HG02981 (cell line): ENCODE data around the gene TFIP11.

ENCODE experiments used
- ATAC-seq: cut with Tn5 transposase; IDR thresholded peaks from one replicate; pipeline ENCODE4 v1.9.1; 2021; ENCODE audit warnings: mild to moderate bottlenecking, moderate library complexity; ENCODE audit not compliant: unreplicated experiment

TFIP11 gene

GRCh38 chr22:26452236-26453016 lies 59.8 kb downstream of the TFIP11 start:
- ATAC-seq, result no peak

DNA sequence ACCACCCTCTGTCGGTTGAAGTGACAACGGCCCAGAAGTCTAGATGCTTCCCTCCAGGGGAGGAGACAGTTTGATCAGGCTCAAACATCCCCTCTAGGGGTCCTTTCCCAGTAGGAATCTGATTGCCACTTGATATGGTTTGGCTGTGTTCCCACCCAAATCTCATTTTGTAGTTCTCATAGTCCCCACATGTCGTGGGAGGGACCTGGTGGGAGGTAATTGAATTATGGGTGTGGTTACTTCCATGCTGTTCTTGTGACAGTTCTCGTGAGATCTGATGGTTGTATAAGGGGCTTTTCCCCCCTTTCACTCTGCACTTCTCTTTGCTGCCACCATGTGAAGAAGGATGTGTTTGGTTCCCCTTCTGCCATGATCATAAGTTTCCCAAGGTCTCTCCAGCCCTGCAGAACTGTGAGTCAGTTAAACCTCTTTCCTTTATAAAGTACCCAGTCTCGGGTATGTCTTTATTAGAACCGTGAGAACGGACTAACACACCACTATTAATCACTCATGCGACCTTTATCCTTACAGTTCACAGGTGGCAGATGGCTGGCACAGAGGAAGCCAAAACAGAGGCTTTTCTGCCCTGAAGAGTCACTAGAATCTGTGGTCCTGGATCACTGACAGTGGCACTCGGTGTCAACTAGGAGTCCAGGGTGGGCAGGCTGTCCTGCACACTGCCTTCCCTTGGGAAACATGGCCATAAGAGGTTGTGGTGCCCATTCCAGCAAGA lies 61.7 kb downstream of the TFIP11 start:
- no peak for ATAC-seq

GRCh38 chr22:26448941-26449340 lies 63.3 kb downstream of the TFIP11 start:
- no peak for ATAC-seq

GRCh38 chr22:26448334-26448733 lies 63.9 kb downstream of the TFIP11 start:
- ATAC-seq, result no peak

DNA sequence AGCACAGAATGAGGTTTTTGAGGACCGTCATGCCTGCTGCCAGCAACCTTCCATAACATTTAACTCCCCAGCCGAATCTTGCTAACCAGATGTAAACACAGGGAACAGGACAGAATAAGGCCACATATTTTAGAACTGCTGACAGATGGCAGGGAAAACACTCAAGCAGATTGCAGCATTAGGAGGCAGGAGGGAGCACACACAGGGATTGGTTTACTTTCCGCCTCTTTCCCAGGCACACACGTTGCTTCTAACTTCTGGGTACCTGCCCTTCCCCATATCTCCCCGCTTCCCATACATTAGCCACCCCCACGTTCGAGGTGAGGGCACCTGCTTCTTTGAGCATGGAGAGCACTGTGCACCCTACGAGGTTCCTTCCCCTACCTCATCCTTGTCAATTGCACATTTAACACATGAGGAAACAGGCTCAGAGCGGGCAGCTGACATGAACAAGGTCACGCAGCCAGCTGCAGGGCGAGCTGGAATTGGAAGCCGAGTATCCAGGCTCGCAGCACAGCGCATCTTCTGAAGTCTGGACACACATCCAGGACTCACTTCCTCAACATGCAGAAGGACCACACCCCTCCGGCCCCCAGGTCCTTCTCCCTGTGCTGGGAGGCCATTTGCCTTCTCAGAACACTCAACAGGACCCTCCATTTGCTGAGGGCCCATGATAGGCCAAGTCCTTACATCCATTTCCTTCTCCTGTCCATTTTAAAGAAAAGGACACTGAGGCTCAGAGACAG lies 64.5 kb downstream of the TFIP11 start:
- no peak for ATAC-seq

DNA sequence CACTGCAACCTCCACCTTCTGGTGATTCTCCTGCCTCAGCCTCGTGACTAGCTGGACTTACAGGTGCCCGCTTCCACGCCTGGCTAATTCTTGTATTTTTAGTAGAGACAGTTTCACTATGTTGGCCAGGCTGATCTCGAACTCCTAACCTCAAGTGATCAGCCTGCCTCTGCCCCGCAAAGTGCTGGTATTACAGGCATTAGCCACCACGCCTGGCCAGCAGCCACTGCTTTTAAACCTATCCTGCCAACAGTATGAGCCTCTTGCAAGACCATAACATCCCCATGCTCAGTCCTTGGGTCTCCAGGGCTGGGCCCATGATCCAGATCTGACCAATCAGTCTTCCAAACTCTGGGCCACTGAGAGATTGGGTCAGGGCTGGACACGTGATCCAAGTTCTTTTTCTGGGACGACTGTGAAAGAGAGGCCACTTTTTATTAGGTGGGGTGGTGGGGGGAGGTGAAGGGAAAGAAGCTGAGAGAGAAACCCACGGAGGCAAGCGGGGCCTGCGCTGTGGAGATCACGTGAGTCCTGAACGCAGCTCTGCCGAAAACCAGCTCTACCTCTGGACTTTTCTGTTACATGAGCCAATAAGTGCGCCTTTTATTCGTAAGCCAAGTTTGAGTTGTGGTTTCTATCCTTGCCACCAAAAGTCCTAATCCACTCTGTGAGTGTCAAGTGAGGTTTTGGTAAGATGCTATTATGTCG lies 65.3 kb downstream of the TFIP11 start:
- ATAC-seq, result no peak

- no peak for ATAC-seq
These were observed 66.5 kb downstream of the TFIP11 start for GRCh38 chr22:26445577-26446275.

GRCh38 chr22:26444777-26445176 lies 67.5 kb downstream of the TFIP11 start:
- ATAC-seq, result no peak

GRCh38 chr22:26443901-26444690 lies 68.2 kb downstream of the TFIP11 start:
- ATAC-seq, result no peak

DNA sequence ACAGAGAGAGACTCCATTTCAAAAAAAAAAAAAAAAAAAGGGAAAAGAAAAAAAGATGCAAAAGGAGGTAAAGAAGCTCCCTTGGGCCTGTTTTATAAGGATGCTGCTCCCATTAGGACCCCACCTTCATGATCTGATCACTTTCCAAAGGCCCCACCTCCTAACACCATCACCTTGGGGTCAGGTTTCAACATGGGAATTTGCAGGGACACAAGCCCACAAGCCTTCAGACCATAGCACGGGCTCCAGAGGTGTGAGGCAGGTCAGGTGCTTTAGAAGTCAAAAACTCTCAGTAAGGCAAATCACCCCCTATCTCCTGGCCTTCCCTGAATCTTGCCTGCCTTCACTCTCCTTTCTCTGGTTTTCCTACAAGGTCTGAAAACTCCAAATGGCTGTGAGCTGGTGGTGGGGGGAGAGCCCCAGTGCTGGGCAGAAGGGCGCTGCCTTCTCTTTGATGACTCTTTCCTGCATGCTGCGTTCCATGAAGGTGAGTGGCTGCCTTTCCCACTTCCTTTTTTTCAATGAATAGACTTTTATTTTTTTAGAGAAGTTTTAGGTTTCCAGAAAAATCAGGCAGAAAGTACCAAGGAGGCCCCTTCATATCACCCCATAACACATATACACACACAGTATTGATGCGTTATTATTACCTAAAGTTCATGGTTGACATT lies 70.1 kb downstream of the TFIP11 start:
- ATAC-seq, result no peak
